Neural progenitor cell (in vitro differentiated cells): ENCODE results near the gene SHANK3. TPM values are rescaled to one million over a fixed set of nuclear protein-coding genes. Genes with fewer than 3 reads are reported as not detected.

Experiments
- DNase-seq: peaks from one replicate; pipeline ENCODE4 v3.0.0-alpha.2; 2016; ENCODE audit warnings: low spot score
- H2AFZ ChIP-seq: fragments of 200-600 bp; sonication (generic); replicated peaks from 2 replicates; pipeline ENCODE4 v1.6.1; 2016; ENCODE audit warnings: antibody characterized with exemption
- H3F3A ChIP-seq: fragments of 200-600 bp; sonication (generic); 2 replicates; pipeline ENCODE4 v1.6.1; 2016; ENCODE audit warnings: antibody characterized with exemption, low read depth
- H3K27ac ChIP-seq: fragments of 200-600 bp; sonication (generic); 2 replicates; pipeline ENCODE4 v1.5.1; 2016; ENCODE audit warnings: mild to moderate bottlenecking
- H3K27me3 ChIP-seq: fragments of 200-600 bp; sonication (generic); 2 replicates; pipeline ENCODE4 v1.6.1; 2016; ENCODE audit warnings: mild to moderate bottlenecking, moderate library complexity
- H3K36me3 ChIP-seq: fragments of 200-600 bp; sonication (generic); 2 replicates; pipeline ENCODE4 v1.5.1; 2016
- H3K4me1 ChIP-seq: fragments of 200-600 bp; sonication (generic); 2 replicates; pipeline ENCODE4 v1.6.1; 2016; ENCODE audit warnings: mixed run types
- H3K4me2 ChIP-seq: fragments of 200-600 bp; sonication (generic); 2 replicates; pipeline ENCODE4 v1.6.1; 2016
- H3K4me3 ChIP-seq: fragments of 200-600 bp; sonication (generic); 2 replicates; pipeline ENCODE4 v1.5.1; 2016
- H3K79me2 ChIP-seq: fragments of 200-600 bp; sonication (generic); 2 replicates; pipeline ENCODE4 v1.6.1; 2016; ENCODE audit warnings: low read depth
- H3K9ac ChIP-seq: fragments of 200-600 bp; sonication (generic); 2 replicates; pipeline ENCODE4 v1.6.1; 2016
- H3K9me3 ChIP-seq: fragments of 200-600 bp; sonication (generic); 2 replicates; pipeline ENCODE4 v1.5.1; 2016; ENCODE audit warnings: low read depth
- H4K20me1 ChIP-seq: fragments of 200-600 bp; sonication (generic); 2 replicates; pipeline ENCODE4 v1.6.1; 2016; ENCODE audit warnings: low read depth
- H3K27ac Mint-ChIP-seq: 3 replicates; pipeline ENCODE4 v1.8.0; 2021; ENCODE audit warnings: mixed read lengths
- H3K27me3 Mint-ChIP-seq: 2 replicates; pipeline ENCODE4 v1.8.0; 2022; ENCODE audit warnings: low read depth, mild to moderate bottlenecking, inconsistent platforms, moderate library complexity, mixed read lengths; ENCODE audit not compliant: insufficient read depth
- H3K36me3 Mint-ChIP-seq: 3 replicates; pipeline ENCODE4 v1.8.0; 2021; ENCODE audit warnings: mixed read lengths
- H3K4me1 Mint-ChIP-seq: 3 replicates; pipeline ENCODE4 v1.8.0; 2021; ENCODE audit warnings: mixed read lengths
- H3K4me3 Mint-ChIP-seq: 3 replicates; pipeline ENCODE4 v1.8.0; 2021; ENCODE audit warnings: mild to moderate bottlenecking, moderate library complexity, mixed read lengths
- H3K9me3 Mint-ChIP-seq: 3 replicates; pipeline ENCODE4 v1.8.0; 2020; ENCODE audit warnings: mixed read lengths
- EZH2 ChIP-seq: fragments of 200-600 bp; sonication (generic); IDR thresholded peaks from 2 replicates; pipeline ENCODE4 v1.6.1; 2017; ENCODE audit warnings: antibody characterized with exemption, mild to moderate bottlenecking, moderate library complexity
- EZH2phosphoT487 ChIP-seq: fragments of 200-600 bp; sonication (generic); IDR thresholded peaks from 2 replicates; pipeline ENCODE4 v1.6.1; 2017; ENCODE audit warnings: antibody characterized with exemption
- total RNA-seq: library from RNA; depleted of rRNA; stranded (reverse); fragments of >200 nt; gene quantifications from 2 replicates; pipeline ENCODE4 v1.2.3, GENCODE V29; 2015; ENCODE audit warnings: low replicate concordance
- TF ChIP-seq, protein P1 (sequence below): fragments of 200-600 bp; sonication (generic); IDR thresholded peaks from 2 replicates; pipeline ENCODE4 v1.5.1; 2017; ENCODE audit warnings: antibody characterized with exemption, mild to moderate bottlenecking

SHANK3 gene
- 0.65 and 3.6 TPM in 2 replicates for total RNA-seq

GRCh38 chr22:50672471-50673230 lies at the start of gene SHANK3:
Gene SHANK3 (plus strand): TSS chr22:50672823.
- H3K4me3 Mint-ChIP-seq = peak within 1 kb of the TSS; percentile 86
- H3K36me3 ChIP-seq = no peaks in the 10 kb centered on the region
- peaks cover 10% of the 10 kb centered on the region for H4K20me1 ChIP-seq
- H3K36me3 Mint-ChIP-seq = peaks cover 10% of the 10 kb centered on the region
- H3K4me2 ChIP-seq = peak within 1 kb of the TSS; percentile 97
- peak within 1 kb of the TSS; percentile 82 for H3K27ac Mint-ChIP-seq
- H3K4me3 ChIP-seq = peak within 1 kb of the TSS; percentile 85
- H3K4me1 ChIP-seq = peaks cover 6% of the 10 kb centered on the region
- peaks cover 46% of the 10 kb centered on the region for H3K27me3 ChIP-seq
- no peaks in the 10 kb centered on the region for H3K79me2 ChIP-seq
- no peak within 1 kb of the TSS for H3K9ac ChIP-seq
- peaks cover 35% of the 10 kb centered on the region for H3K4me1 Mint-ChIP-seq
- peaks cover 17% of the 10 kb centered on the region for H3F3A ChIP-seq
- TF ChIP-seq EZH2phosphoT487 = no peak
- TF ChIP-seq EZH2 = no peak
- TF ChIP-seq, protein P1, sequence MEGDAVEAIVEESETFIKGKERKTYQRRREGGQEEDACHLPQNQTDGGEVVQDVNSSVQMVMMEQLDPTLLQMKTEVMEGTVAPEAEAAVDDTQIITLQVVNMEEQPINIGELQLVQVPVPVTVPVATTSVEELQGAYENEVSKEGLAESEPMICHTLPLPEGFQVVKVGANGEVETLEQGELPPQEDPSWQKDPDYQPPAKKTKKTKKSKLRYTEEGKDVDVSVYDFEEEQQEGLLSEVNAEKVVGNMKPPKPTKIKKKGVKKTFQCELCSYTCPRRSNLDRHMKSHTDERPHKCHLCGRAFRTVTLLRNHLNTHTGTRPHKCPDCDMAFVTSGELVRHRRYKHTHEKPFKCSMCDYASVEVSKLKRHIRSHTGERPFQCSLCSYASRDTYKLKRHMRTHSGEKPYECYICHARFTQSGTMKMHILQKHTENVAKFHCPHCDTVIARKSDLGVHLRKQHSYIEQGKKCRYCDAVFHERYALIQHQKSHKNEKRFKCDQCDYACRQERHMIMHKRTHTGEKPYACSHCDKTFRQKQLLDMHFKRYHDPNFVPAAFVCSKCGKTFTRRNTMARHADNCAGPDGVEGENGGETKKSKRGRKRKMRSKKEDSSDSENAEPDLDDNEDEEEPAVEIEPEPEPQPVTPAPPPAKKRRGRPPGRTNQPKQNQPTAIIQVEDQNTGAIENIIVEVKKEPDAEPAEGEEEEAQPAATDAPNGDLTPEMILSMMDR = no peak
- H3K9me3 ChIP-seq = no peaks in the 10 kb centered on the region
- no peak for DNase-seq
- no peaks in the 10 kb centered on the region for H3K9me3 Mint-ChIP-seq
- H3K27ac ChIP-seq = no peak within 1 kb of the TSS
- peak within 1 kb of the TSS; percentile 40 for H2AFZ ChIP-seq
- peaks cover 29% of the 10 kb centered on the region for H3K27me3 Mint-ChIP-seq

DNA sequence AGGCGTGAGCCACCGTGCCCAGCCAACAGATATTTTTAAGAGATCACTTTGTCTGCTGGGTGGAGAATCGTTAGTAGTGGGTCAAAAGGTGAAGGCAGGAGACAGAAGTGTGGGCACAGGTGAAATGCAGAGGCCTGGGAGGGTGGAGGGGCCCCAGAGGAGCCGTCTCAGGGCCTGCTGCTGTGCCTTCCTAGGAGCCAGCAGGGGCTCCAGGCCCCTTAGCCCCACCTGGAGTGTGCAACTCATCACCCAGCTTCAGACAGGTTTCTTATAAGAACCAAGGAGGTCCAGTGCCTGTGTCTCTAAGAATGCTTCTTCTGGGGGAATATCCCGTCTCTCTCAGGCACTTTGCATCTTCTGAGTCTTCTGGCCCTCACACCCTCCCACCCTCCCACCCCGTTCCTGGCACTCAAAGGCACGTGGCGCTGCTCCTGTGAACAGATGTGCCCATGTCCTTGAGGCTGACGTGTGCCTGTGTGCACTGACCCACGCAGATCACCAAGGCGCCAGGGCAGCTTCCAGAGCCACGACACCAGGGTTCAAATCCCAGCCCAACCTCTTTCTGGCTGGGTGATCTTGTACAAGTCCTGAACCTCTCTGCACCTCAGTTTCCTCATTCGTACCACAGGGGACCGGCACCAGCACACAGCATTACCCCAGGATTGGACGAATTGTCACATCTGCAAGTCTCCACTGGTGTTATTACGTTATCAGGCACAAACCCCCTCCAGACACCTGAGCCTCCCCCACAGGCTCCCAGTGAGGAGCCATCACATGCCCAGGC lies 48.1 kb upstream of the SHANK3 start:
- Histone ChIP-seq H3K79me2 (no peaks in the 10 kb centered on the region), H3K4me3 (no peak overlapping the region), H4K20me1 (peaks cover 4% of the 10 kb centered on the region), H3K27me3 (peaks cover 20% of the 10 kb centered on the region), H3K4me2 (no peak overlapping the region), H3K9me3 (no peaks in the 10 kb centered on the region), H3K4me1 (peaks cover 20% of the 10 kb centered on the region), H2AFZ (no peak overlapping the region), H3F3A (peaks cover 28% of the 10 kb centered on the region), H3K27ac (no peak overlapping the region), H3K9ac (no peak overlapping the region), H3K36me3 (no peaks in the 10 kb centered on the region)
- Mint-ChIP-seq H3K4me1 (peaks cover 38% of the 10 kb centered on the region), H3K9me3 (no peaks in the 10 kb centered on the region), H3K4me3 (no peak overlapping the region), H3K27ac (no peak overlapping the region), H3K36me3 (no peaks in the 10 kb centered on the region), H3K27me3 (peaks cover 2% of the 10 kb centered on the region)
- TF ChIP-seq, protein P1 = no peak
- no peak for TF ChIP-seq EZH2
- no peak for TF ChIP-seq EZH2phosphoT487
- no peak for DNase-seq

GRCh38 chr22:50625131-50625567 lies 47.5 kb upstream of the SHANK3 start:
- H3K36me3 Mint-ChIP-seq = no peaks in the 10 kb centered on the region
- H3K4me1 Mint-ChIP-seq = peaks cover 38% of the 10 kb centered on the region
- no peak overlapping the region for H3K4me3 ChIP-seq
- H3K9ac ChIP-seq = no peak overlapping the region
- TF ChIP-seq, protein P1 = no peak
- TF ChIP-seq EZH2 (no peak), EZH2phosphoT487 (no peak)
- H3K27me3 Mint-ChIP-seq = peaks cover 2% of the 10 kb centered on the region
- no peak overlapping the region for H3K27ac ChIP-seq
- H3K27ac Mint-ChIP-seq = no peak overlapping the region
- no peaks in the 10 kb centered on the region for H3K36me3 ChIP-seq
- no peak overlapping the region for H3K4me2 ChIP-seq
- no peak overlapping the region for H3K4me3 Mint-ChIP-seq
- DNase-seq = no peak
- H4K20me1 ChIP-seq = peaks cover 4% of the 10 kb centered on the region
- no peaks in the 10 kb centered on the region for H3K9me3 Mint-ChIP-seq
- H3K9me3 ChIP-seq = no peaks in the 10 kb centered on the region
- H3K4me1 ChIP-seq = peaks cover 20% of the 10 kb centered on the region
- peaks cover 19% of the 10 kb centered on the region for H3K27me3 ChIP-seq
- no peak overlapping the region for H2AFZ ChIP-seq
- H3K79me2 ChIP-seq = no peaks in the 10 kb centered on the region
- H3F3A ChIP-seq = peaks cover 28% of the 10 kb centered on the region
